ENCODE measurements around the gene CAPZA3.
"Not testable (repeated sequence)": the region's sequence is repeated elsewhere in the genome, so short reads cannot be mapped to it uniquely, and the experiment has no call there.

Gene CAPZA3, protein sequence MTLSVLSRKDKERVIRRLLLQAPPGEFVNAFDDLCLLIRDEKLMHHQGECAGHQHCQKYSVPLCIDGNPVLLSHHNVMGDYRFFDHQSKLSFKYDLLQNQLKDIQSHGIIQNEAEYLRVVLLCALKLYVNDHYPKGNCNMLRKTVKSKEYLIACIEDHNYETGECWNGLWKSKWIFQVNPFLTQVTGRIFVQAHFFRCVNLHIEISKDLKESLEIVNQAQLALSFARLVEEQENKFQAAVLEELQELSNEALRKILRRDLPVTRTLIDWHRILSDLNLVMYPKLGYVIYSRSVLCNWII

DNA sequence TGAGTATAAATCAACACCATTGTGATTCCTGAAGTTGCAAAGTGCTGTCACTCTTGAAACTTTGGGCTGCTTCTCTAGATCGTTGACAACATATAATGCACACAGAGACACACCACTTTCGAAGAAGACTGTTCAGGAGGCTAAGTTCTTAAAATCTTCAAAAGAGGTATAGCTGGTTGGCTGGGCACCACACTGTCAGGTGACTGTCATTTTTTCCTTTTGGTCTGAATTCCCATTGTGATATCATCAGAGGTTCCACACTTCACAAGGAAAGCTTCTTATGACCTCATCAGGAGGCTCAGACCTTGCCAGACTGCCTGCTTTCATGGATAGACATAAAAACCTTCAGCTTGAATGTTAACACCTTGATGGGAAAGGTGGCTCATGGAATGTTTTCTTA lies at the start of gene CAPZA3, which contains the start of gene PLCZ1:
Gene CAPZA3 (plus strand): TSS at position 301 of the 400 bp plus-strand sequence. CDS start 150 bp downstream, outside the sequence.
Gene PLCZ1 (minus strand): TSS at position 194 of the 400 bp plus-strand sequence. CDS start 641 bp downstream, outside the sequence.
- DNase-seq: no peak

DNA sequence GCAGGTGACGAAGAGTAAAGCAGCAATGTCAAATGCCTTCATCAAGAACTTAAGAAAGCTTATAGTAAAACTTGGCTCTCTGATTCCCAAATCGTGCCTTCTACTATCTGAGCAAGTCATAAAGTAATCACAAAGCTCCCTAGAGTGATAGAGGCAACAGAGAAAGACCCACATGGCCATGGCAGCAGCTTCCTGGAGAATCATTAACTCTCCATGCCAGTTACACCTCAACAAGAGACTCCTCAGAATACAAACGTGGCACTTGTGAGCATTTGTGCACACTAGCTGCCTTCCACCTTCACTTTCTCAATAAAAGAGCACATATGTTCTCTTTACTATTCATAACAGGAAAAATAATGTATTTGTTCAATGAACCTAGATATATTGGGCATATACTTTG lies 48.1 kb upstream of the CAPZA3 start:
- DNase-seq: no peak

DNA sequence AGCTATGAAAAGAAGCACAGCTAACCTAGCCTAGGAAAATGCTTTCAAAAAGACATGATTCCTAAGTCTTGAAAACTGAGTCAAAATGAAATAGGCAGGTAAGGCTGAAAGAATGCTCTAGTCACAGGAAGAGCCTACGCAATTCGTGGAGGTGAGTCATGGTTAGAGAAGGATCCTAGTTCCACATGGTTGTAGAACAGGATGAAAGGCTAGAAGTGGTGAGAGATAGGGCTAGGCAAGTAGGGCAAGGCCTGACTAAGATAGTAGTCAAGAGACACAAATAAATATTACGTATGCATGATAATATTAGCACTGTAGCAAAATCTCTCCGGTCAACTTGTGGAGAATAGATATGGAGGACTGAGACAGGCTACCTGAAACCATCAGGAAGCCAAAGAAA lies 47.3 kb upstream of the CAPZA3 start:
- no peak for DNase-seq

DNA sequence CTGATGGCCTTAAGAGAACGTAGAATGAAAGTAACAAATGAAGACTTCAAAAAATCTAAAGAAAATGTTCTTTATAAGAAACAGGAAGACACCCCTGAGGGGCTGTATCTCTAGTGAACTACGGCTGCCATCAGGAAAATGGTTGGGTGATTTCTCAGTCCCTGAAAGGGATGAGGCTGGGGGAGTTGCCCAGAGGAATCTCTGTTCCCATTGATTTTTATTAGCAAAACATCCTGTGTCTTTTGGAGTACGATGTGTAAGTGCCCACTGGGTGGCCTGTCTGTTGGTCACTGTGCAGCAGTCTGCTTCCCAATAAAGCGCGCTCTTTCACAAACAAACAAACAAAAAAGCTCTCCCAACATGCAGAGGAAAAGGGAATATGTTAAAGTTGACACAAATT lies 43.9 kb upstream of the CAPZA3 start:
- DNase-seq: not testable (repeated sequence)

DNA sequence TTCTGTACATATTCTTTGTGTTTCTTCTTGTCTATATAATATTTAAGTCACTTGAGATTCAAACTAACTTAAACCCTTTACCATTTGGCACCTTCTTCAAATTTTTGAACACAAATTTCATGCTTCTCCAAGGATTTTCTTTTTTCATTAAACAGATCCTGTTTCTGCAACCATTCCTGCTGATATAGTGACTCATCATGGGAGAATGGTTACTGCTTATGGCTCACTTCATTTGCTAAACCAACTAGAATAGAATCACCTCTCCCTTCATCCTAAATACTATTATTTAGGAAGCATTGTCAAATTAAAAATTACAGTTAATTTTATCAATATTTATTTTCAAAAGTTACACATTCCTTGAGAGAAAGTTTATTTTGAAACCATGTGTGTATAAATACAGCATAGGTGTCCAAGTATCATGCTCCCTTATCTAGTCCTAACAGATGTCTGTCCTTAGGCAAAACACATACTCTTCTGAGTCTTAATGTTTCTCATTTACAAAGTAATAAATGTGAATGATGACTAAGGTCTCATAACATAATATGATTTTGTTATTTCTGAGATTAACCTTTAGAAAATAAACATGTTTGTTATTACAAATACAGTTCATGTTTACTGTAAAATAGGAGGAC lies 40.8 kb upstream of the CAPZA3 start:
- no peak for DNase-seq

DNA sequence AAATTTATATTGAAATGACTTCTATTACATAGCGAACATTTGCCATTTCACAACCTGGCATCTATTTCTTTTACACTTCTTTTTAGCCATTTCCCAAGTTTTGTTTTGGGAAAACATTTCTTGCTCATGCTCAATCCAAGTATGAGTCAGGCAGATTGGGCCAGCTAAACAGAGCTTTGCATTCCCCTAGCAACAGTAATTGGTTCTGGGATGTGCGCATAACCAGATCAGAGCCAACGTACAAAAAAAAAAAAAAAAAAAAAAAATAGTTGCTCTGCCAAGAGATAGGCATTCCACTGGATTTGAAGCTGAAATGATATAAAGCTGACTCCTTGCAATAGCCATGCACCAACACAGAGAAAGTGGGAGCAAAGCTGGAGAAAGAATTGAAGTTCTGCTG lies 37.6 kb upstream of the CAPZA3 start:
- no peak for DNase-seq

DNA sequence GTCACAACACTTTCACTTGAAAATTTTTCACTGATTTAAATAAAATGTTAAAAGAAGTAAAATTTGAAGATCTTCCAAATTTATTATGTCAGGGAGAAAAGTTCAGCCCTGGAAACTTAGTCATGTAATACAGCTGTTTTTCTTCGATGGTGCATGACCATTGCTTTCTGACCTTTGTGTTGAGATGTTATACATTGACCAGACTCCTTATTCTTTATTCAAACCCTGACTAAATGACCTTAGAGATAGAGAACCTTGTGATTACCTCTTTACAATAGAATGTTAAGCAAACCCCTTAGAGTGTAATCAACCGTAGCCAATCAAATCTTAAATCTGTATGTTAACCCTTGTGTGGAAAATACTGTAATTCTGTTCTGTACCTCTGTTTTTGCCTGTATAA lies 34.6 kb upstream of the CAPZA3 start:
- no peak for DNase-seq

DNA sequence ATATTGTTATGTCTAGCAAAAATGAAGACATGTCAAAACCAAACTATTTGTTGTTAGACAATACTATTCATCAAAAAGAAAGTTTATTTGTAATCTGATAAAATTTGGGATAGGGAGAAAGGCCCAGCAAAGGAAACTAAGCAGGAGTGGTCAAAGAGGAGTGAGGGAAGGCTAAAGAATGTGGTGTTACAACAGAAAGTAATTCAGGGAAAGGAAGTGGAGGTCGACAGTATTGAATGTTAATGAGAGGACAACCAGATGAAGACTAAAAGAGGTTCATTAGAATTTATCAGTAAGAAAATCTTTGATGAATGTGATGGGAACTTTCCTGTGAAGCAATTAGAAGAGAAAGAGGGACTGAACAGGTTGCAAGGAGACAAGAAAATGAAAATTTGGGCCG lies 34.0 kb upstream of the CAPZA3 start:
- no peak for DNase-seq

DNA sequence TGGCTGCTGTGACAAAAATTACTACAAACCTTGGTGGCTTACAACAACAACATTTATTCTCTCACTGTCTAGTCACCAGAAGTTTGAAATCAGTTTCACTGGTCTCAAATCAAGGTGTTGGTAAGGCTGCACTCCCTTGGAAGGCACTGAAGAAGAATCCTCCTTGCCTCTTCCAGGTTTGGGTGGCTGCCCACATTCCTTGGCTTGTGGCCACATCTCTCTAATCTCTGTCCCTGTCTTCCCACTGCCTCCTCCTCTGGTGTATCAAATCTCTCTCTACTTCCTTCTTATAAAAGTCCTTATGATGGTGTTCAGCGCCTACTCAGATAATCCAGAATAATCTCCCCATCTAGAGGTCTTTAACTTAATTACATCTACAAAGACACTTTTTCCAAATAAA lies 31.1 kb upstream of the CAPZA3 start:
- no peak for DNase-seq

DNA sequence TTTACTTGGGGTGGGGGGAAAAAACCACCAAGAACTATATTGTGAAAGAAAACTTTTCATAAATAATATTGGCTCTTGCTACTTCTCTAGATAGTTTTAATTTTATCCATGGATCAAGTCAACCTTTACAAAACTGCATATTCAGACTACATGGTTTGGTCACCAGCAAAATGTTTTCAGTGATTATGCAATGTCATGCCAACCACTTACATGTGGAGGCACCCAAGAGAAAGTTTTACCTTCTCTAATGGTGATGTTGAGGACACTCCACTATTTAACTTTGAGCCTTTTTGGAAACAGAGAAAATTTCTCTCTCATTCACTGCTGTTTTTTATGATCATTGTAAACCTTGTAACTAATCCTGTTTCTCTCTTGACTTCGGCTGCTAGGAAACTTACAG lies 21.7 kb upstream of the CAPZA3 start:
- no peak for DNase-seq

DNA sequence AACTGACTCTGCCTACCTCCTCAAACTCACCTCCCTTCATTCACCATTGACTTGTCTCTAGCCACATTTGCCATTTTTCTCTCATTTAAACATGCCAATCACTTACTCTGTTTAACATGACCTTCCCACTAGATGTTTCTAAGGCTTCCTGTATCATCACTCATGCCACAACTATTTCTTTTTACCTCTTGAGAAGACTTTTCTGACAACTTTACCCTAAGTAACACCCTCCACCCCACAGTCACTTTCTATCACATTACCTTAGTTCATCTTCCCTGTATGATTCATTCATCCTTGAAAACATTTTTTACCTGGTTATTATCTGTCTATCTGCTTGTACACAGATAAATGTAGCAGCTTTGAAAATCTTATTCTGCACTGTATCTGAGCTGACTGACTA lies 19.5 kb upstream of the CAPZA3 start:
- no peak for DNase-seq

DNA sequence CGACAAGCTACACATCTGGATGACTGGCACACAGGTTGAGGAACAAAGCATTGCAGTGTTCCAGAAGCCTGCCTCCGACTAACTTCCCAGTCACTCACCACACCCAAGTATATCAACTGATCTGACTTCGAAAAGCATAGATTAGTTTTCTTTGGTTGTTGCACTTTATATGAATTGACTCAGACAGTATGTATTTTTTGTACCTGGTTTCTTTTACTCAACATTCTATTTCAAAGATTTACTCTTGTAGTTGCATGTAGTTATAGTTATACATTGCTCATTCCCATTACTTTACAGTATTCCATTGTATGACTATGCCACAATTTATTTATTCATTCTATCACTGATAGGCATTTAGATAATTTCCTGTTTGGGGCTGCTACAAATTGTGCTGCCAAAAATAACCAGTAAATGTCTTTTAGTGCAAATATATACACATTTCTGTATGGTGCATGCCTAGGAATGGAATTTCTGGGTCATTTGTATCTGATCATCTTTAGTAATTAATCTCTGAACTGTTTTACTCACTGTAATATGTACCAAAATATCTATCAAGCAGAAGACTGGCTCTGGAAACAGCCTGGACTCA lies 17.9 kb upstream of the CAPZA3 start:
- no peak for DNase-seq

DNA sequence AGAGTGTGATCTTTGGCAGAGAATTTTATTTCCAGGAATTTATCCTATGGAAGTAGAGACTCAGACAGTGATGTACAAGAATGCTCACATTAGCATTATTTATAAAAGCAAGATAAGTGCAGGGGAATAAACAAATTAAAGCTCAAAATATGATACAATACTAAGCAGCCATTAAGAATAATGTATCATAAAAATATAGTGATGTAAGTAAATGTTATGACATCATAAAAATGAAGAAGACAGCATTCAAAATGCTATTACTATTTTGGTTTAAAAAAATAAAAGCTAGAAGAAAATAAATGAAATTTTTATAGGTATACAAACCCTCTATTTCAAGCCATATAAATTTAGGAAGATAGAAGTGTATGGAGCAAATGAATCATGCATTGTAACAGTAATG lies 17.2 kb upstream of the CAPZA3 start:
- no peak for DNase-seq

DNA sequence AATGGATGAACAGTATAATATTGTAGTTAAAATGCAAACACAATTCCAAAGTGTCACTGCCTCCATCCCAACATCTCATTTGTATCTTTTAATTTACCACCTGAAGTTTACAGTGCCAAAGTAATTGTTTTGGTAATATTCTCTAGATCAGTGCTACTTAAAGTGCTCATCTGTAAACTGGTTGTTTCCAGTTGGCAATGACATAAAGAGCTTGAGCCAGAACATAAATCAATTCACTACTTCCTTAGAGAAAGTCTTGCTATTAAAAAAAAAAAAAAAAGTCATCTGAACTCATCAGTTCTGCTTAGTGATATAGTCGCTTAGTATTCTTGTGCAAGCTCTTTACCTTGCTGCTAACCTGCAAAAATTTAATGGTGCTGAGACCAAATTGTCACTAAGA lies 16.5 kb upstream of the CAPZA3 start:
- no peak for DNase-seq

DNA sequence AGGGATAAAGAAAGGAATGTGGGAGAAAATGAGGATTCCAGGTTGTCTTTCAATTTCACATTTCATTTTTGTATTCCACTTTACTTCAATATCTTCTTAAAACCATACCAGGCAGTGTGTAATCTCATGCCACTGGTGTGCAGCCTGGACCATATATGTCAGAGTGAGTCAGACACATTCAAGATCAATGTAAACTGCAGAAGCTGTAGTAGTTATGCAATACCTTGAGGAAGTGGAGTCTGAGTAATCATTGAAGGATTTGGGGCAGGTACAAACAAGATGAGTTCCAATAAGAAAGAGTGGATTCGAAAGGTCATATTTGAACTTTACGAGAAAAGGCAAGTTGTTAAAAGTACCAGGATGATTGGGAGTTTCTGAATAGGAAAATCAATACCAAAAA lies 14.2 kb upstream of the CAPZA3 start:
- no peak for DNase-seq

DNA sequence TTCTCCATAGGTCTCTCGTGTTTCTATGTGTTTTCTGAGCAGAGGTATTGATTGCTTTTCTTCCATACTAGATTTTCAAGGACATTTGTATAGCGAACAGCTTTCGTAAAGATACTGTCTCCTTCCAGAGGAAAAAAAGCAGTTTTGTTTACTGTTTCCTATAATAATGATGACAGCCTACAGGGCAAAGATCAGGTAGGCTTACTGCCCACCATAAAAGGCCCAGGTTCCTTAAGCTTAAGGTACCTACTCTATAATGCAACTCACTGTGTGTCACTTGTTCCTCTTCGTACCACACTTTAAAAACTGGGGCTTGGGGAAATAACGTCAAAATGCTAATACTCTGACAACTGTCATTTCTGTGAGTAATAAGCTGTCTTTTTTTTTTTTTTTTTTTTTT lies 6.8 kb upstream of the CAPZA3 start:
- DNase-seq: no peak

DNA sequence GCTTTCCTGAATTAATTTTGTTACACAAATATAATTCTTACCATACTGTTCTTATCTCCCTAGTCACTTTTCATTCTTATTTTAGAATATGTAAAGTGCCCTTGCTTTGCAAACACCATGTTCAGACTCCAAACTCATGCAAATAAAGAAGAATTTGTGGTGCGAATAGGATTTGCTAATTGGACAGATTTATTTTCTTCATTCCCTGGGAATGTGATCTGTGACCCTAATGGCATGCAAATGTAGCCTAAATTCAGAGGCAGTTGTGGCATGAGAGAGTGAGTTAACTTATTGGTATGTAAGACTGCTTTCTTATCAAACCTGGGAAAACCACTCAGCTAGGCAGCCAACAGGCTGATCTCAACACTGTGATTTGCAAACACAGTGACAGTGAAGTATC lies 10.0 kb downstream of the CAPZA3 start:
- DNase-seq: no peak

DNA sequence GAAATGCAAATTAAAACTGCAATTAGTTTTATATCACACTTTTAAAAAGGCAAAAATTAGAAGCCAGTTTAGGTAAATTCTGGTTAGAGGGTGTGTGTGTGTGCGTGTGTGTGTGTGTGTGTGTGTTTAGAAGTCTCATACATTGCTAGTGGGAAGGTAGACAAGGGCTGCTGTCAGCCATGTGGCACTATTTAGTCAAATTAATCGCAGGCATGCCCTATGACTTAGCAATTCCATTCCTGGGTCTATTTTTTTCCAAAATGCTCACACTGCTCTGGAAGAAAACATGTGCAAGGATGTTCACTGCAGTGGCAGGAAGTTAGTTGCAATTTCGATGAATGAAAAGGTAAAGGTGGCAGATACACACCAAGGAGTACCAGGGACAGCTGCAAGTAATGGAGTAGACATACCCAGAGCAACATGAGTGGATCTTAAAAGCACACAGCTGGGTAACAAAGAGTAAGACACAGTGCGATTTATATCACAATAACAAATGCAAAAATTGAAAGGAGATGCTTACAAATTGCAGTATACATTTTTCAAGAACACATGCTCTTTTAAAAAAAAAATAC lies 11.6 kb downstream of the CAPZA3 start:
- no peak for DNase-seq

DNA sequence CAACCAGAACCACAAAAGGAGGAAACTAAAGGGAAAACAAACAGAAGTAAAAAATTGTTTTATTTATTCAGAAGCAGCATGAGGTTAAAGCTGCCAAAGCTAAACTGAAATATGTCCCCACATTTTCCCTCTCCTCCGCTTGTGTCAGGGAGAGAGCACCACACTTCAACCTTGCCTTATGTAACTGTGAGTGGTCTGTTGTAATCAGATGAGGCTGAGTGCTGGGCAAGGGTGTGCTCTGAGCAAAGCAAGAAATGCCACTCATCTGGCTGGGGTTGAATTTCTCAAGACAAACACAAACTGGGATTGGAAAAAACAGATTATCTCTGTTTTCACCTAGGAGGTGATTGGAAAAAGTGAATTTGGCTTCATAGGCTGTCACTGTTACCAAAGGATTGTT lies 12.2 kb downstream of the CAPZA3 start:
- DNase-seq: no peak

DNA sequence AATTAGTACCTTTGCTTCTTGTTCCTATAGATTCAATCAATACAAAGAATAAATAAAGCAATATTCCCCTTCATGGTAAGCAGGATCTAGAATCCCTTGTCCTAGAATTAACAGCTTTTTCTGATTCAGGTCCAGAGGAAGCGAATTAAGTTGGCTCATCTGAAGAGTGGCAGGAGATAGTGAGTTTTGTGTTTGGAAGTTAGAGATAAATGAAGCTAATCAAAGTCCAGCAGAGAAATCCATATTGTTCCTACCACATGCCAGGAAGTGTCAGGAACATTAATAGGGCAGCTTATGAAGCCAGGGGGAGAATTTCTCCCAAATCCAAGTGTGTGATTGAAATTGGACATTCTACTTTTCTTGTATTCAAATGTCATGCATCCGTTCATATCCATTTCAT lies 13.9 kb downstream of the CAPZA3 start:
- DNase-seq: no peak

DNA sequence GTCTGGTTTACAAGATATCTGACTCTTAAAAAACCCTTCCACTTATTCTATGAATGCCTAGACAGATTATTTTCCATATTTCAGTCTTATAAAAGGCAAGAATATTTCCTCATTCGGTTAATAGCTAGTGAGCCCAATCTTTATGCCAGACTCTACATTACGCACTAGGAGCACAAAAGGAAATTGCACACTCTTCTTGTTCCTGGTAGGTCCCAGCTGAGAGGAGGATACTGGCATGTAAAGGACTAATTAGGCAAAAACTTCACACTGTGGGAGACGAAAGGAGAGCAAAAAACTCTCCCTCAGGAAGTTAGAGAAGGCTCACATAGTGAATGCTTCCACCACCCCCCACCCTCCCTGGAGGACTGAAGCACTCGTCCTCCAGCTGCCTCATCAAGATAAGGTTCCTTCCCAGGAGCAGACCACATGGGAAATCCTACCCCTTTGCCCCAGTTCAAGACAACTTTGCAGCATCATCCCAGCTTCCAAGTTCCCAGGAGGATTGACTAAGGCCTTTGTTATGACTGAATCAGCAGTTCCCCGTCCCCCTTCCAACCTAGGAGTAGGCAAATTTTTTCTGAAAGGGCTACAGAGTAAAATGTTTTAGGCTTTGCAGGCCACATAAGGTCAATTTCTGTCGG lies 14.5 kb downstream of the CAPZA3 start:
- DNase-seq: no peak

DNA sequence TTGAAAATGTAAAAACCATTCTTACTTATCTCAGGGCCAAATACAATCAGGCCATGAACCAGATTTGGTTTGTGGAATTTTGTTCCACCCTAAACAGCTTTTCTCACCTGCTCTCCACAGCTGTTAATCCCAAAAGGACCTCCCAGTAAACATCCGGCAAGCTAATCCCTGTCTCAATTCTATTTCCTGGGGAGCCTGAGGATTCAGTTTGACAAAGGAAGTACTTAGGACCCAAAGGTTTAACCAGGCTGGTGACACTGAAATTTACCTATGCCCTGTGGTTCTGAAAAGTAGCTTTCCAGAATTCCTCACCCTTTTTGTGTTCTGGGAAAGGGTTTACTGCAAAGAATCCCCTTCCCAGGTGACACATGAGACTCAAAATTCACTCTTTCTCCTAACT lies 15.0 kb downstream of the CAPZA3 start:
- no peak for DNase-seq

DNA sequence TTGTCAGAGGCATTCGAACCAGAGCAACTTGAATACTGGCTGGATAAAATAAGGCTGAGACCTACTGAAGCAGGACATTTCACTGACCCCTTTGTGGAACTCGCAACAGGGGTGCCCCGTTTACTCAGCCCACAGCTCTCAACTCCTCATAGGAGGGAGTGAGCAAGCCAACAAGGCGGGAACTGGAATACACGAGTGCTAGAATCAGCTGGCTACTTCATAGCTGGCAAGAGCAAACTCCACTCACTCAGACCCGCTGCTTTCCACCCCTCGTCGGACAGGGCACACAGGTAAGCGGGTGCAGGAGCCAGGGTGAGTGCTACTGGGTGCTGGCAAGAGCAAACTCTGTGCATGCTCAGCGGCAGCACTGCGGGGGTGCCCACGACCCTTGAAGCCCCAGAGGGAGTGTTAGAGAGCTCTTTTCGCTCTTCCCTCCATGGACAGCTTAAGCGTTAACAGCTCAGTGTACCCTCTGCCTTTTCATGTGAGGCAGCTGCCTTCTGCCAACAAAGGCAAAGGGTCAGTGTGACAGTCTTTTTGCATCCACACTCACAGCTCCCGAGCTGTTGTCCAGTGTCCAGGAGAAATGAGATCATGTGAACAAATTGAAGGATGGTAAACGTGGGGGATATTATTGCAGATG lies 15.7 kb downstream of the CAPZA3 start:
- no peak for DNase-seq
